T-helper 1 cell treated with Interleukin-12 subunit alpha and Interleukin-12 subunit beta and Interleukin-4 antibody, amounts not matched to agents 30 μg/mL and 1 μg/mL, for 36 hours (primary cell): ENCODE data around the gene RSL1D1.
A peak's percentile ranks its signal among the peaks of the same experiment; 100 is the strongest.

Experiments
- H3K27ac Mint-ChIP-seq: one replicate; pipeline ENCODE4 v1.8.0; 2021; ENCODE audit warnings: mild to moderate bottlenecking, mixed read lengths
- H3K27me3 Mint-ChIP-seq: one replicate; pipeline ENCODE4 v1.8.0; 2021; ENCODE audit warnings: low read depth, mixed read lengths
- H3K36me3 Mint-ChIP-seq: one replicate; pipeline ENCODE4 v1.8.0; 2021; ENCODE audit warnings: low read depth, mixed read lengths
- H3K4me1 Mint-ChIP-seq: one replicate; pipeline ENCODE4 v1.8.0; 2021; ENCODE audit warnings: low read depth, mixed read lengths
- H3K4me3 Mint-ChIP-seq: one replicate; pipeline ENCODE4 v1.8.0; 2021; ENCODE audit warnings: mild to moderate bottlenecking, moderate library complexity, mixed read lengths
- H3K9me3 Mint-ChIP-seq: one replicate; pipeline ENCODE4 v1.8.0; 2021; ENCODE audit warnings: mixed read lengths

Gene RSL1D1

DNA sequence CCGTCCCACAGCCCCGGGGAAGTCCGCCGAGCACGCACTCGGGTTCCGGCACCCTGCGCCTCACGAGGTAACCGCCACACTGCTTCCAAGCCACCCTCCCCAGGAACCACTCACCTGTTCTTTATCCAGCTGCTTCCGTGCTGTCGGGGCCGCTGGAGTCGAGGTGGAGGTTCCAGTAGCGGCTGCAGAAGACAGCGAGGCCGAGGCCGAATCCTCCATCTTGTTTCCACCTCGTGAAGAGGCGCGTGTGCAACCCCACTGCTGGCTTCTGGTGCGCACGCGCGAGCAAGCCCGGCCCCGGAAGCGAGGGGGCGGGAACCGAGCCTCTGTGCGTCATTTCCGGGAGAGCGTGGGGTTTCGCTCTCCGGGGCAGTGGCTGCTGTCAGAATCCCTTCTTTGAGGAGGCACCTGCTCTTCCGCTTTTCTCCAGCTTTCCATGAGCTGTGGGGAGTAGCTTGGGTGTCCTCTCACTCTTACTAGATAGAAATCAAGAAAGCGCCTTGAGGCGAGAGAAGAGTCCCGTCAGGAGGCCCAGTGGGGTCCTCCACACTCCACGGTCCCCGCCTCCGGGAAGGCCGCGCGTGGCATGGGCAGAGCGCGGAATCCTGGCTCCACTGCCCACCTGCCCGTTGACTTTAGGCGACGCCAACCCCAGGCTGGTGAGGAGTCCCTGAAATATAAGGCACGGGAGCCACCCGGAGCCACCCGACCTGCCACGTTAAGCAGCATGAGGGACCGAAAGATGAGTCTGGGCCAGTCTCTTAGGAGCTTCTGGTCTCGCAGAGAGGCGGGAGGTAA, at the start of gene RSL1D1:
RSL1D1 (minus strand) TSS at position 249 of the 798 bp plus-strand sequence; CDS start at position 219, 30 bp downstream.
- no peaks in the 10 kb centered on the region for H3K27me3 Mint-ChIP-seq
- no peaks in the 10 kb centered on the region for H3K9me3 Mint-ChIP-seq
- peaks cover 31% of the 10 kb centered on the region for H3K4me1 Mint-ChIP-seq
- H3K4me3 Mint-ChIP-seq, result peak within 1 kb of the TSS; percentile 88
- H3K36me3 Mint-ChIP-seq, result peaks cover 39% of the 10 kb centered on the region
- peak within 1 kb of the TSS; percentile 85 for H3K27ac Mint-ChIP-seq

GRCh38 chr16:11901091-11901490, 49.7 kb upstream of the RSL1D1 start:
- no peak overlapping the region for H3K27ac Mint-ChIP-seq
- H3K4me1 Mint-ChIP-seq, result peaks cover 21% of the 10 kb centered on the region

DNA sequence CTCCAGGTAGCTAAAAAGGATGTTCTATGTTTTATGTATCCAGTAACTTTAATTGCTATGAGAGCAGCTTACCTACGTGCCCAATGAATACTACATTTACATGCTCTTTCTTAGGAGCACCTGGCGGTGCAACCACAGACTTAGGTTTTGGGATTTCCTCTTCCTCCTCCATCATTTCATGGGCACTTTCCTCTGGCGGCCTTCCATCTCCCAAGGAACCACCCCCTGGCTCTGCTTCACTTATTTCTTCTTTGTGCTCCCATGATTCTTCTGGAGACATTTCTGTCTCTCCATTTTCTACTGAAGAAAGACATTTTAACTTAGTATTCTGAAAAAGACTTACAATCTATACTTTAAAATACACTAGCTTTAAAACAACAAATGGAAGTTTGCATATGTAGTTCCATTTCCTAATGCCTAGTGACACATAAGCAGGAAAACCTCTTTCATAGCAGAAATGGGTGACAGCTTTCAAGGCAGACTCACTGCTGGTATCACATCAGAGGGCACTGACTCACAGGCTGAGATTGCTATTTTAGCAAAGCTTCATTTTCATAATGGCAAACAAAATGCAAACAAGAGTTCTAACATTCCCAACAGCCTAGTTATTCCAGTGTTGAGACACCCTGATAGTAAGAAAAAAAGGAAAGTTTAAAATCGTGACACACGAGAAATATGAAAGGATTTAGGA, 45.3 kb upstream of the RSL1D1 start:
- Mint-ChIP-seq H3K36me3 (peaks cover 15% of the 10 kb centered on the region), H3K4me3 (no peak overlapping the region), H3K27me3 (no peaks in the 10 kb centered on the region), H3K9me3 (no peaks in the 10 kb centered on the region), H3K27ac (no peak overlapping the region), H3K4me1 (peaks cover 15% of the 10 kb centered on the region)

More at GRCh38 chr16:11901091-11901490, 49.7 kb upstream of the RSL1D1 start:
- Mint-ChIP-seq H3K27me3 (no peaks in the 10 kb centered on the region), H3K36me3 (peaks cover 13% of the 10 kb centered on the region), H3K9me3 (no peaks in the 10 kb centered on the region), H3K4me3 (no peak overlapping the region)

GRCh38 chr16:11893571-11893970, 42.2 kb upstream of the RSL1D1 start:
- H3K36me3 Mint-ChIP-seq, result peaks cover 19% of the 10 kb centered on the region
- no peak overlapping the region for H3K4me3 Mint-ChIP-seq
- peaks cover 8% of the 10 kb centered on the region for H3K4me1 Mint-ChIP-seq
- no peaks in the 10 kb centered on the region for H3K9me3 Mint-ChIP-seq
- H3K27me3 Mint-ChIP-seq, result no peaks in the 10 kb centered on the region
- H3K27ac Mint-ChIP-seq, result no peak overlapping the region

DNA sequence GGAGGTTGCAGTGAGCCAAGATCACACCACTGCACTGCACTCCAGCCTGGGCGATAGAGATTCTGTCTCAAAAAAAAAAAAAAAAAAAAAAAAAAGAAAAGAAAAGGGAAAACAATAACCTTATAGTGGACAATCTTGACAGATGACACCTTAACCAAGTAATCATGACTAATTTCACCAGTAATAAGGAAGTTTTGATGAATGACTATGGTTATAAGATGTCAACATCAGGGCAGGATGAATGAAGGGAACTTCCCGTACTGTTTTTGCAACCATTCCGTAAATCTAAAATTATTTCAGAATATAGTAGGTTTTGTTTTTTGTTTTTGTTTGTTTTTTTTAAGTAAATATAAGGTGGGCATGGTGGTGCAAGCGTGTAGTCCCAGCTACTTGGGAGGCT, 41.4 kb upstream of the RSL1D1 start:
- Mint-ChIP-seq H3K4me3 (no peak overlapping the region), H3K4me1 (peaks cover 5% of the 10 kb centered on the region), H3K27ac (no peak overlapping the region), H3K9me3 (no peaks in the 10 kb centered on the region), H3K27me3 (no peaks in the 10 kb centered on the region), H3K36me3 (peaks cover 19% of the 10 kb centered on the region)

DNA sequence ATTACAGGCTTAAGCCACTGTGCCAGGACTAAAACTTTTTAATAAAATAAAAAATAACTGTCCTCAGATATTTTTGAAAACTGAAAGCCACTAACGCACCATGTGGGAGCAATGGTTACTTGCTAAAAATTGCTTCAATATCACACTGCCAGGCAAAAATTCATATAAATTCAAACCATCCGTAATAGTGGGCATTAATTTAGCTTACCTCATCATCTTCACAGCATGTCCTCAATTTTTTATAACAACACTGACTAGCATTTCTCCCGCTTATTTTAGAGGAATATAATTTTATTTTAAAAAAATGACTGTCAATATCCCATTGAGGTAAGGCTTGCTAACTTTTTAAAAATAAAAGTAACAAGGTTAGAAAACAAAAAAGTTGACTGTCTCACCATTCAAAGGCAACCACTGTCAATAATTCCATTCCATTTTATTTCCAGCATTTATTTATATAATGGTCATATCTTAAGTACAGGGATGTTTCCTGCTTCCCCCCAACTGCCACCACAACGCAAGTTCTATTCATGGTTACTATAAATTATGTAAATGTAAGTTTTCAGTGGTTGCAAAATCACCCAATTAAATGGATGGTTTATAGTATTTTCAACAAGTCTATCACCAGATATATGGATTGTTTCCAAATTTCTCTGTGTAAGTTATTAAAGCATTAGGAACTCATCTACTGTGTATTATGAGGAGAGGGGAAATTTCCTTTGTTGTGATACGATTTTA, 39.1 kb upstream of the RSL1D1 start:
- Mint-ChIP-seq H3K4me1 (no peaks in the 10 kb centered on the region), H3K36me3 (peaks cover 30% of the 10 kb centered on the region)

GRCh38 chr16:11886881-11887280, 35.5 kb upstream of the RSL1D1 start:
- Mint-ChIP-seq H3K36me3 (peaks cover 27% of the 10 kb centered on the region), H3K27me3 (no peaks in the 10 kb centered on the region), H3K27ac (no peak overlapping the region), H3K4me3 (no peak overlapping the region), H3K4me1 (no peaks in the 10 kb centered on the region), H3K9me3 (no peaks in the 10 kb centered on the region)

More for the DNA sequence above, 39.1 kb upstream of the RSL1D1 start:
- no peaks in the 10 kb centered on the region for H3K9me3 Mint-ChIP-seq
- no peak overlapping the region for H3K27ac Mint-ChIP-seq
- no peaks in the 10 kb centered on the region for H3K27me3 Mint-ChIP-seq
- no peak overlapping the region for H3K4me3 Mint-ChIP-seq

- Mint-ChIP-seq H3K9me3 (no peaks in the 10 kb centered on the region), H3K27me3 (no peaks in the 10 kb centered on the region), H3K4me1 (no peaks in the 10 kb centered on the region), H3K36me3 (peaks cover 30% of the 10 kb centered on the region), H3K4me3 (no peak overlapping the region), H3K27ac (no peak overlapping the region)
Observed at GRCh38 chr16:11884035-11884434, 32.7 kb upstream of the RSL1D1 start.

- Mint-ChIP-seq H3K4me3 (no peak overlapping the region), H3K4me1 (no peaks in the 10 kb centered on the region), H3K27me3 (no peaks in the 10 kb centered on the region), H3K36me3 (peaks cover 23% of the 10 kb centered on the region), H3K27ac (peak overlapping the region; percentile 19), H3K9me3 (no peaks in the 10 kb centered on the region)
Observed at GRCh38 chr16:11880007-11880406, 28.7 kb upstream of the RSL1D1 start.

DNA sequence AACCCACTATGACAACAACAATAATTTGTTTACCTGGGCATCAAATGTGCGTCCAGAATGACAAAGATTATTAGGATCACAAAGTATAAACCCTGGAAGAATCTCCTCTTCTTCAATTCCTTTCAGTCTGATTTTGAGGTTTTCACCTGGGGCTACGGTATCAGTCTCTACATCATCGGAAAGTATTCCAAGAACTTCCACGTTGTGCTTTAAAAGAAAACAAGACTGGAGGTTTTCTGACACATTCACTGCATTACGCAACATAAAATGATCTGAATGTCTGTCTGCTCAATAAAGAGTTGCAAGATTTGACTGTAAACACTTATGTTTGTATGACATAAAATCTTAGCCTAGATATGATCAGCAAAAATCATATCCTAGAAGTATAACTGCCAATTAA, 26.0 kb upstream of the RSL1D1 start:
- peaks cover 33% of the 10 kb centered on the region for H3K36me3 Mint-ChIP-seq
- H3K9me3 Mint-ChIP-seq, result no peaks in the 10 kb centered on the region
- no peak overlapping the region for H3K27ac Mint-ChIP-seq
- no peak overlapping the region for H3K4me3 Mint-ChIP-seq
- no peaks in the 10 kb centered on the region for H3K4me1 Mint-ChIP-seq
- no peaks in the 10 kb centered on the region for H3K27me3 Mint-ChIP-seq

DNA sequence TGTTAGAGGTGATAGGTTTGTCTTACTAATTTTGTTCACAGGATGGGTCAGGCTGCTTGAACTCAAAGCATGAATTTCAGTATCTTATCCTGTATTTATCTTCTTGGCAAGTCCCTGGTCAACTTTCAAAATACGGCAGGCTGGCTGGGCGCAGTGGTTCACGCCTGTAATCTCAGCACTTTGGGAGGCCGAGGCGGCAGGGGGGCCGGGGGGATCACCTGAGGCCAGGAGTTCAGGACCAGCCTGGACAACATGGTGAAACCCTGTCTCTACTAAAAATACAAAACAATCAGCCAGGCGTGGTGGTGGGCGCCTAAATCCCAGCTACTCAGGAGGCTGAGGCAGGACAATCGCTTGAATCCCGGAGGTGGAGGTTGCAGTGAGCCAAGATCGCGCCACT, 25.0 kb upstream of the RSL1D1 start:
- H3K27me3 Mint-ChIP-seq, result no peaks in the 10 kb centered on the region
- no peak overlapping the region for H3K4me3 Mint-ChIP-seq
- no peaks in the 10 kb centered on the region for H3K4me1 Mint-ChIP-seq
- H3K36me3 Mint-ChIP-seq, result peaks cover 32% of the 10 kb centered on the region
- H3K9me3 Mint-ChIP-seq, result no peaks in the 10 kb centered on the region
- H3K27ac Mint-ChIP-seq, result no peak overlapping the region

GRCh38 chr16:11875721-11876120, 24.4 kb upstream of the RSL1D1 start:
- Mint-ChIP-seq H3K4me1 (no peaks in the 10 kb centered on the region), H3K9me3 (no peaks in the 10 kb centered on the region), H3K27ac (no peak overlapping the region), H3K36me3 (peaks cover 31% of the 10 kb centered on the region), H3K27me3 (no peaks in the 10 kb centered on the region), H3K4me3 (no peak overlapping the region)

GRCh38 chr16:11871193-11871592, 19.9 kb upstream of the RSL1D1 start:
- Mint-ChIP-seq H3K4me3 (no peak overlapping the region), H3K9me3 (no peaks in the 10 kb centered on the region), H3K36me3 (peaks cover 28% of the 10 kb centered on the region), H3K27me3 (no peaks in the 10 kb centered on the region), H3K27ac (no peak overlapping the region), H3K4me1 (no peaks in the 10 kb centered on the region)

DNA sequence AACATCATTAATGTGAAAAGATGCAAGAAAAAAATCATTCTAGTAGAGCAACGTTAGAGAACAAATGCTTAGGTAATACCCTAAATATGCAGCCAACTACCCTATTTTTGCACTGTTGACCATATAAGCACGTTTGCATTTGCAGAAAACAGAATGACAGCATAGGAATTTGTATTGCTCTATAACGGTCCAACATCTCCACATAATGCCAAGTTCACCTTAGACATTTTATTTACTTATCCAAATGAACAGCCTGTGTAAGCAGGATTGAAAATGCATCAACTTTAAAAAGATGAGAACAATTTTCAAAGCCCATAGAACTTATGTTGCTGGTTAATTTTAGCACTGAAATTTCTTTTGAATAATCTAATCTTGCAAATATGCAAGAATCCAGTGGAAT, 19.1 kb upstream of the RSL1D1 start:
- no peak overlapping the region for H3K27ac Mint-ChIP-seq
- no peak overlapping the region for H3K4me3 Mint-ChIP-seq
- H3K36me3 Mint-ChIP-seq, result peaks cover 22% of the 10 kb centered on the region
- H3K27me3 Mint-ChIP-seq, result no peaks in the 10 kb centered on the region
- no peaks in the 10 kb centered on the region for H3K9me3 Mint-ChIP-seq
- H3K4me1 Mint-ChIP-seq, result no peaks in the 10 kb centered on the region
